ENCODE results near the gene CLEC18A.
"Not testable (repeated sequence)": the region's sequence is repeated elsewhere in the genome, so short reads cannot be mapped to it uniquely, and the experiment has no call there.

The CLEC18A gene

DNA sequence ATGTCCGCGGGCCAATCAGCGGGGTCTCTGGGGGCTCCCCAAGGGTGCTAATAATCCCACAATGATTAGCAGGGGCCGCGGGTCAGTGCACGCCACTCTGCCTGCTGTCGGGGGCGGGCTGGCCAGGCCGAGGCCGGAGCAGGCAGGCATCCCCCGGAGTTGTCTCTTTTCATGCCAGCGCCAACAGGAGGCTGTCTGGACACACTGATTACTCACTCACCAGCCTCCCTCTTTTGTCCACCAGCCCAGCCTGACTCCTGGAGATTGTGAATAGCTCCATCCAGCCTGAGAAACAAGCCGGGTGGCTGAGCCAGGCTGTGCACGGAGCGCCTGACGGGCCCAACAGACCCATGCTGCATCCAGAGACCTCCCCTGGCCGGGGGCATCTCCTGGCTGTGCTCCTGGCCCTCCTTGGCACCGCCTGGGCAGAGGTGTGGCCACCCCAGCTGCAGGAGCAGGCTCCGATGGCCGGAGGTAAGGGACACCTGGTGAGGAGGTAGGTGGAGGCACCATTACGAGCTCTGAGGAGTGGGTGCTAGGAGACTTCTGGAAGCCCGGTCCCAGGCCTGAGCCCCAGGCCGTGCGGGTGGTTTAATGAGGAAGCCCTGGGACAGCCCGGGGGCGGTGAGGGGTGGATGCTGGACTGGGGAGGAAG lies at the start of gene CLEC18A:
Gene CLEC18A (plus strand): TSS at position 318 of the 655 bp plus-strand sequence. CDS start 33 bp downstream, at position 351.
- H3K27ac ChIP-seq = not testable (repeated sequence)

- TF ChIP-seq, protein P1, sequence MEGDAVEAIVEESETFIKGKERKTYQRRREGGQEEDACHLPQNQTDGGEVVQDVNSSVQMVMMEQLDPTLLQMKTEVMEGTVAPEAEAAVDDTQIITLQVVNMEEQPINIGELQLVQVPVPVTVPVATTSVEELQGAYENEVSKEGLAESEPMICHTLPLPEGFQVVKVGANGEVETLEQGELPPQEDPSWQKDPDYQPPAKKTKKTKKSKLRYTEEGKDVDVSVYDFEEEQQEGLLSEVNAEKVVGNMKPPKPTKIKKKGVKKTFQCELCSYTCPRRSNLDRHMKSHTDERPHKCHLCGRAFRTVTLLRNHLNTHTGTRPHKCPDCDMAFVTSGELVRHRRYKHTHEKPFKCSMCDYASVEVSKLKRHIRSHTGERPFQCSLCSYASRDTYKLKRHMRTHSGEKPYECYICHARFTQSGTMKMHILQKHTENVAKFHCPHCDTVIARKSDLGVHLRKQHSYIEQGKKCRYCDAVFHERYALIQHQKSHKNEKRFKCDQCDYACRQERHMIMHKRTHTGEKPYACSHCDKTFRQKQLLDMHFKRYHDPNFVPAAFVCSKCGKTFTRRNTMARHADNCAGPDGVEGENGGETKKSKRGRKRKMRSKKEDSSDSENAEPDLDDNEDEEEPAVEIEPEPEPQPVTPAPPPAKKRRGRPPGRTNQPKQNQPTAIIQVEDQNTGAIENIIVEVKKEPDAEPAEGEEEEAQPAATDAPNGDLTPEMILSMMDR (conservative IDR thresholded peaks at IDR 0.05) = no peak
- H3K27ac ChIP-seq = no peak overlapping the region
Measured at GRCh38 chr16:69903865-69904415, 47.2 kb upstream of the CLEC18A start.

GRCh38 chr16:69904495-69905170 lies 46.5 kb upstream of the CLEC18A start:
- H3K27ac ChIP-seq = no peak overlapping the region
- TF ChIP-seq, protein P1 (conservative IDR thresholded peaks at IDR 0.05) = no peak

GRCh38 chr16:69905171-69905555 lies 46.0 kb upstream of the CLEC18A start:
- no peak overlapping the region for H3K27ac ChIP-seq
- TF ChIP-seq, protein P1 (conservative IDR thresholded peaks at IDR 0.05) = no peak

- TF ChIP-seq, protein P1 (conservative IDR thresholded peaks at IDR 0.05) = no peak
- H3K27ac ChIP-seq = no peak overlapping the region
Measured at GRCh38 chr16:69906838-69907401, 44.2 kb upstream of the CLEC18A start.

- TF ChIP-seq, protein P1 (conservative IDR thresholded peaks at IDR 0.05) = no peak
- H3K27ac ChIP-seq = peak overlapping the region; percentile 37
Measured at GRCh38 chr16:69909043-69909442, 42.1 kb upstream of the CLEC18A start.

GRCh38 chr16:69909760-69910159 lies 41.4 kb upstream of the CLEC18A start:
- peak overlapping the region; percentile 37 for H3K27ac ChIP-seq
- TF ChIP-seq, protein P1 (conservative IDR thresholded peaks at IDR 0.05) = no peak
